Measurements from ENCODE around the gene SMYD3. TPM values are rescaled to one million over a fixed set of nuclear protein-coding genes. Genes with fewer than 3 reads are reported as not detected.

Gene SMYD3
- total and polyA plus RNA-seq, 10 of the 15 experiments (the other 5 are each of a cell fraction or from before 2014, with no cell fraction given): 18.3 to 54.0 (median 24.8) TPM

DNA sequence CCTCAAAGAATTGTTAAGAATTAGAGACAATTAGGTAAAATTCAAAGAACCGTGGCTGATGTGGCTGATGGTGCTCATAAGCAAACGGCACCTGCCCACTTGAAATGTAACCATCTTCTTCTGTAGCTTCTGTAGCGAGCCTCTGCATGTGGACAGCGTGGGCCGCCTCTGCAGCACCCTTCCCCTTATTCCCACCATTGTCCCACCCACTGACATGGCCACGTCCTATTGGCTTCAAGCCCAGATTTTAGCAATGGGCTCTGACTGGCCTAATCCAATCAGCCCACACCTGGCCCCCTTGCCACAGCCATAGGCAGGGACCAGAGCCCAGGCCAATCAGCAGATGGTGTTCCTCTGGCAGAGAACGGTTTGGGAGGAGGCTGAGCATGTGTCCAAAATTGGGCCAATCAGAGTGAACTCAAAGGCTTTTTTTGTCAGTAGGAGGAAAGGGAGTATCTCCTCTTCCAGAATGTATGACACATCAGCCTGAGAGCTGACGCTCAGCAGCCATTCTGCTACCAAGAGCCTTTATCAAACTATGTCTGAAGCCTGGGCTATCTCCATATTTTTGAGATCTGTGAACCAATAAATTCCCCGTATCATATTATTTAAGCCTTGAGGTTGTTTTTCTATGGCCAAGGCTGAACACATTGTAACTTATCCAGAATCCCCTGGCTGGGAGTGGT, 518.5 kb downstream of the SMYD3 start (continued):
- TF ChIP-seq, protein P1, sequence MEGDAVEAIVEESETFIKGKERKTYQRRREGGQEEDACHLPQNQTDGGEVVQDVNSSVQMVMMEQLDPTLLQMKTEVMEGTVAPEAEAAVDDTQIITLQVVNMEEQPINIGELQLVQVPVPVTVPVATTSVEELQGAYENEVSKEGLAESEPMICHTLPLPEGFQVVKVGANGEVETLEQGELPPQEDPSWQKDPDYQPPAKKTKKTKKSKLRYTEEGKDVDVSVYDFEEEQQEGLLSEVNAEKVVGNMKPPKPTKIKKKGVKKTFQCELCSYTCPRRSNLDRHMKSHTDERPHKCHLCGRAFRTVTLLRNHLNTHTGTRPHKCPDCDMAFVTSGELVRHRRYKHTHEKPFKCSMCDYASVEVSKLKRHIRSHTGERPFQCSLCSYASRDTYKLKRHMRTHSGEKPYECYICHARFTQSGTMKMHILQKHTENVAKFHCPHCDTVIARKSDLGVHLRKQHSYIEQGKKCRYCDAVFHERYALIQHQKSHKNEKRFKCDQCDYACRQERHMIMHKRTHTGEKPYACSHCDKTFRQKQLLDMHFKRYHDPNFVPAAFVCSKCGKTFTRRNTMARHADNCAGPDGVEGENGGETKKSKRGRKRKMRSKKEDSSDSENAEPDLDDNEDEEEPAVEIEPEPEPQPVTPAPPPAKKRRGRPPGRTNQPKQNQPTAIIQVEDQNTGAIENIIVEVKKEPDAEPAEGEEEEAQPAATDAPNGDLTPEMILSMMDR (IDR thresholded peaks at IDR 0.05 in 2 of 3, conservative IDR thresholded peaks at IDR 0.05 in 1 of 3; ENCODE audit: control insufficient read depth in 2 of 3, extremely low read depth in 1 of 3, insufficient read depth in 1 of 3, low read depth in 3 of 3, low read length in 3 of 3): no peak
- TF ChIP-seq YBX1 (IDR thresholded peaks at IDR 0.05): no peak
- no peak for TF ChIP-seq YY1 (IDR thresholded peaks at IDR 0.05; ENCODE audit: low read depth, low read length)

DNA sequence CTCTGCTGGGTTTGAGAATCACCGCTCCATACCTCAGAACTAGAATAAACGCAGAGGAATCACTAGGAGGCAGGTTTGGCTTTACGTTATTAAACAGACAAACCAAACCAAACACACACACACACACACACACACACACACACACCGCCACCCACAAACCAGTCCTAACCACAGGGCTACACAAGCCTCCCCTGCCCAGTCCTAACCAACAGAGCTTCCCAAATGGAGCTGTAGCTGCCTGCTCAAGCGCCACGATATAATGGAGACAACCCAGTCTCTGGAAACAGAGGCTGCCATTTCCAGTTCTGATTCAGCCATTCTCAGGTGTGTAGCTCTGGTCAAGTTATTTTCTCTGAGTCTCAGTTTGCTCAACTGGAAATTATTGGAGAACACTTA, 519.1 kb downstream of the SMYD3 start:
- no TSS peak for BruUV-seq (replicated peaks)
- TF ChIP-seq, protein P2, sequence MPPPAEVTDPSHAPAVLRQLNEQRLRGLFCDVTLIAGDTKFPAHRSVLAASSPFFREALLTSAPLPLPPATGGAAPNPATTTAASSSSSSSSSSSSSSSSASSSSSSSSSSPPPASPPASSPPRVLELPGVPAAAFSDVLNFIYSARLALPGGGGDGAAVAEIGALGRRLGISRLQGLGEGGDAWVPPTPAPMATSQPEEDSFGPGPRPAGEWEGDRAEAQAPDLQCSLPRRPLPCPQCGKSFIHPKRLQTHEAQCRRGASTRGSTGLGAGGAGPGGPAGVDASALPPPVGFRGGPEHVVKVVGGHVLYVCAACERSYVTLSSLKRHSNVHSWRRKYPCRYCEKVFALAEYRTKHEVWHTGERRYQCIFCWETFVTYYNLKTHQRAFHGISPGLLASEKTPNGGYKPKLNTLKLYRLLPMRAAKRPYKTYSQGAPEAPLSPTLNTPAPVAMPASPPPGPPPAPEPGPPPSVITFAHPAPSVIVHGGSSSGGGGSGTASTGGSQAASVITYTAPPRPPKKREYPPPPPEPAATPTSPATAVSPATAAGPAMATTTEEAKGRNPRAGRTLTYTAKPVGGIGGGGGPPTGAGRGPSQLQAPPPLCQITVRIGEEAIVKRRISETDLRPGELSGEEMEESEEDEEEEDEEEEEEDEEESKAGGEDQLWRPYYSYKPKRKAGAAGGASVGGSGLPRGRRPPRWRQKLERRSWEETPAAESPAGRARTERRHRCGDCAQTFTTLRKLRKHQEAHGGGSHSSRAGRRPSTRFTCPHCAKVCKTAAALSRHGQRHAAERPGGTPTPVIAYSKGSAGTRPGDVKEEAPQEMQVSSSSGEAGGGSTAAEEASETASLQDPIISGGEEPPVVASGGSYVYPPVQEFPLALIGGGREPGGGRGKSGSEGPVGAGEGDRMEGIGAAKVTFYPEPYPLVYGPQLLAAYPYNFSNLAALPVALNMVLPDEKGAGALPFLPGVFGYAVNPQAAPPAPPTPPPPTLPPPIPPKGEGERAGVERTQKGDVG (CRISPR knock-in tag; IDR thresholded peaks at IDR 0.05): no peak
- no peak for TF ChIP-seq ZNF622 (IDR thresholded peaks at IDR 0.05)
- TF ChIP-seq RFX5 (IDR thresholded peaks at IDR 0.05; ENCODE audit: low read depth, low read length): no peak
- TF ChIP-seq IKZF1 (conservative IDR thresholded peaks at IDR 0.05): no peak
- no peak for TF ChIP-seq ZNF592 (IDR thresholded peaks at IDR 0.05)
- TF ChIP-seq TCF7 (IDR thresholded peaks at IDR 0.05; ENCODE audit: borderline replicate concordance): no peak
- no peak for TF ChIP-seq CEBPB (IDR thresholded peaks at IDR 0.05; ENCODE audit: borderline replicate concordance in 1 of 2, low read depth in 2 of 2, low read length in 2 of 2)
- no peak for TF ChIP-seq ZNF217 (IDR thresholded peaks at IDR 0.05)

More for the DNA sequence above, 519.1 kb downstream of the SMYD3 start:
- H3K79me2 ChIP-seq (ENCODE audit: control insufficient read depth, insufficient read depth, low read length): no peaks in the 10 kb centered on the region
- H3K27me3 ChIP-seq (replicated peaks in 1 of 2; ENCODE audit: control insufficient read depth in 2 of 2, insufficient read depth in 2 of 2, low read length in 1 of 2): no peaks in the 10 kb centered on the region
- H3K4me1 ChIP-seq (ENCODE audit: control insufficient read depth, insufficient read depth, low read length): peaks cover 16% of the 10 kb centered on the region
- in situ Hi-C loops (cut with MboI): no loop called here
- FAIRE-seq (no peak), DNase-seq (ENCODE audit: low read depth, low spot score) (no peak), ATAC-seq (no peak)
- ChIA-PET RAD21 (ENCODE audit: unreplicated experiment) (interaction anchor here (0.6 kb wide), 1 partner anchor 341 kb away, joined by 4 read pairs; no protein-coding TSS in a partner anchor), SMC1A (ENCODE audit: uncharacterized antibody, unreplicated experiment) (interaction anchor here (0.7 to 3.4 kb wide), 3 partner anchors 11 to 37 kb away, joined by 3 to 11 read pairs (median 6); no protein-coding TSS in a partner anchor), CTCF (interaction anchor here (0.6 to 1.0 kb wide), 3 partner anchors 99 to 1290 kb away, joined by 3 to 4 read pairs (median 3); no protein-coding TSS in a partner anchor), POLR2A (interaction anchor here (1.7 kb wide), 1 partner anchor 35 kb away, joined by 3 read pairs; no protein-coding TSS in a partner anchor)
- no peak overlapping the region for H3K4me3 ChIP-seq
- intact Hi-C loops (cut with micrococcal nuclease; ENCODE audit: unreplicated experiment): no loop called here
- no peaks in the 10 kb centered on the region; the same call in 2 of the 3 replicates for H3K9me3 ChIP-seq (replicated peaks; ENCODE audit: control insufficient read depth, insufficient read depth, low read length)
- H2AFZ ChIP-seq (ENCODE audit: control insufficient read depth, low read depth, low read length): no peak overlapping the region
- H3K27ac ChIP-seq (ENCODE audit: control insufficient read depth, insufficient read depth): no peak overlapping the region
- no peaks in the 10 kb centered on the region for H4K20me1 ChIP-seq (ENCODE audit: control insufficient read depth, insufficient read depth)
- no peak overlapping the region for H3K4me2 ChIP-seq (ENCODE audit: control insufficient read depth, insufficient read depth)
- no peaks in the 10 kb centered on the region for H3K36me3 ChIP-seq (ENCODE audit: control insufficient read depth in 2 of 2, insufficient read depth in 2 of 2, low read length in 1 of 2)
- no peak overlapping the region for H3K9ac ChIP-seq (ENCODE audit: control insufficient read depth, insufficient read depth, low read length)
- WGBS (ENCODE audit: insufficient coverage, insufficient replicate concordance, low lambda C conversion rate, missing lambda C conversion rate): 91% methylated on average over 6 of the region's 6 CpGs
